Right cardiac atrium (tissue), 5 donors: ENCODE results near the gene NR2F2. TPM values are rescaled to one million over a fixed set of nuclear protein-coding genes. Genes with fewer than 3 reads are reported as not detected.

Source experiments
- ATAC-seq, 2 donors: fragments of 200-7000 bp; cut with Tn5 transposase; one replicate each; pipeline versions ENCODE4 v1.8.0 to v1.9.1; 2020; ENCODE audit warnings: moderate library complexity in 2 of 2, mild to moderate bottlenecking in 1 of 2
- DNase-seq, 3 donors: peaks; one replicate each; pipeline ENCODE4 v3.0.0-alpha.2; 2020
- H3K27ac ChIP-seq: one replicate; pipeline ENCODE4 v1.5.1; 2013; ENCODE audit warnings: mild to moderate bottlenecking, low read length, control low read depth, moderate library complexity
- H3K27me3 ChIP-seq: one replicate; pipeline ENCODE4 v1.6.1; 2013; ENCODE audit not compliant: control insufficient read depth, insufficient read depth
- H3K4me1 ChIP-seq: one replicate; pipeline ENCODE4 v1.6.1; 2013; ENCODE audit warnings: low read length; ENCODE audit not compliant: control insufficient read depth, insufficient read depth
- H3K4me3 ChIP-seq: one replicate; pipeline ENCODE4 v1.5.1; 2013; ENCODE audit warnings: low read length, control low read depth
- H3K9me3 ChIP-seq: one replicate; pipeline ENCODE4 v1.6.1; 2013; ENCODE audit warnings: low read length; ENCODE audit not compliant: control insufficient read depth
- WGBS: extraction: QIAGEN DNeasy Blood & Tissue Kit; methylation state at CpG from one replicate; pipeline ENCODE4 v1.1.7; 2013; 5-methylcytosine and 5-hydroxymethylcytosine counted together
- intact Hi-C, 4 donors: fragments of 100-400 bp; cut with DNase I; formaldehyde crosslinking; loops; one replicate each; pipeline versions ENCODE4 v1.11.0 to v1.14.0; 2022 to 2023
- polyA plus RNA-seq: library from polyadenylated mRNA; stranded (reverse); fragments of 200-250 nt; gene quantifications from one replicate; pipeline ENCODE4 v1.2.3, GENCODE V29; 2013
- total RNA-seq, 4 donors: library from RNA; stranded (reverse); fragmentation: NEBNext Ultra II Directional; extraction: Animal tissue kit (Norgen Biotek cat#: 25700); gene quantifications; one replicate each; pipeline ENCODE4 v1.2.1, GENCODE V29; 2021
- donor health status: healthy with polysubstance abuse.
- donor health status: DM: no; HTN: yes; CAD: no.
- donor health status: DM: no; HTN: no; CAD: no.
- donor health status: DM: no; HTN: yes; CAD: no; lungs with severe emphysema.
- donor health status: DM: yes; HTN: yes; CAD: no.

NR2F2 gene
- total and polyA plus RNA-seq, 5 donors, result 43.0 to 68.6 (median 52.8) TPM

DNA sequence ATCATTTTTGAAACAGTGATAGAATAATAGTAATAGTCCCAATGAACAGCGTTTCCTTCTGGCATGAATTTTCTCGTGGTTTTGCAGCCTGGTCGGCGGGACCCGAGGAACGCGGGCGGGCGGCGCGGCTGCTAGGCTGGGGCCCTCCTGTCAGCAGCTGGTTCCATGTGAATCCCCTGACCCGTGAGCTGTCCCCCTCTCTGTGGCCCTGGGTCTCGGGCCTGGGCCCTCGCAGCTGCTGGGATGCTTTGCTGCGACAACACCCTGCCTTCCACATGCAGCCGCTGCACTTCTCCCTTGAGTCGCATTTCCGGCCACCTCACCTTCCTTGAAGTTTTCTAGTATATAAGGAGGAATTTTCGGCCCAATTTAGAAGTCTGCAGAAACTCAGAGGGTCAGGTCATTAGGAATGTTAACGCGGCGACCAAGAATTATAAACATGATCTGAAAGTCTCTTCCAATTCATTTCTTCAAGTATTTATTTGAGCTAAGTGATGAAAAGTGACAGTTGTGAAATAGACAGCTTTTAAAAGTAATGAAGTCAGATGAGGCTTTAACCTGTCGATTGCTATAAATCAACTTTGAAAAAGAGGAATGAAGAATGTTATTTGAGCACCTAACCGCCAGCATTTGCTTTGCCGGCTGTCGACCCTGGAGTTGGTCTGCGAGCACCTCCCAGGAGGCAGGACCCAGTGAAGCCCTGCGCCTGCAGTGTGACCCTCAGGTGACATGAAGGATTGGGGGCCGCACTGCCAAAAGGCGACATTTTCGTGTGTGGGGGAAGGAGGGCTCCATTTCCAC lies 27.7 kb downstream of the NR2F2 start:
- Histone ChIP-seq H3K27me3 (no peaks in the 10 kb centered on the region), H3K4me3 (peak overlapping the region; percentile 58), H3K4me1 (peaks cover 4% of the 10 kb centered on the region), H3K9me3 (no peaks in the 10 kb centered on the region), H3K27ac (no peak overlapping the region)
- ATAC-seq (no peak), DNase-seq (peak in 2 of 3 donors; percentile 47 to 63)
- WGBS, result 81% methylated on average over 31 of the region's 31 CpGs
- intact Hi-C loops, result loop anchor here (2.0 to 10.0 kb wide), 4 partner anchors 219 to 877 kb away; no protein-coding TSS in a partner anchor

DNA sequence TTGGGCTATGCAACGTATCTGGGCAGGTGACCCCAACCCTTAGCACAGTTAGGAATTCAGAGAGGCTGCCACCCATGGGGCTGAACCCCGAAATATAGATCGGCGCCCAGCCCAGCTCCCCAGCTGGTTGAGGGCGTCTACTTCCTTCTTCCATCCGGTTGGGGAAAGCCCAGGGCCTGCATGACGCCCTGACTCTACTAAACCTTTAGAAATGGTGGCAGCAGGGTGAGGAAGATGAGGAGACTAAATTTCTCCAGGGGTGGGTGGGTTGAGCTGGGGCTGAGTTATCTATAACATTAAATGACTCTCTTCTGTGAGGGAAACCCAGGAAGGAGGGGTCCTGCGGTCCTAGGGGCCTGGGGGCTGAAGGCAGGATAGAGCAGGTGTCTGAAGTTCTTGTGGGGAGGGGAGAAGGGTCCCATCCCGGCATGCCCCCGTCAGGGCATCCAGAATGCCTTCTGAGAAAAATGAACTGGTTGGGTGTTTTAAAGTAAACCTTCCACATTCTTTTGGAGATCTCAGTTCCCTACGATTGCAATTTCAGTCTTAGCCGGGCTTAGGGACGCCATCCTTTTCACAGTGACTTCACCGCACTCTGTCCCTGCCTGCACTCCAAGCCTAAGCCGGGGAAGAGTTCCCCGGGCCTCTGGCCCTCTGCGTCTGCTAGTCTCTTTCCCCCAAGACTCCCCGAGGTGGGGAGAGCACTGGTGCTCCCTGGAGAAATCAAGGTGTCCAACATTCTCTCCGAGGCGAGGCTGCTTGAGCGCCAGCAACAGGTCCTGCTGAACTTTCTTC lies 28.5 kb downstream of the NR2F2 start:
- intact Hi-C loops, result loop anchor here (2.0 to 10.0 kb wide), 4 partner anchors 218 to 876 kb away; no protein-coding TSS in a partner anchor
- Histone ChIP-seq H3K27ac (no peak overlapping the region), H3K4me3 (peak overlapping the region; percentile 30), H3K9me3 (no peaks in the 10 kb centered on the region), H3K27me3 (no peaks in the 10 kb centered on the region), H3K4me1 (no peaks in the 10 kb centered on the region)
- ATAC-seq (no peak), DNase-seq (peak in 2 of 3 donors; percentile 22 to 26)
- WGBS, result 80% methylated on average over 21 of the region's 21 CpGs

DNA sequence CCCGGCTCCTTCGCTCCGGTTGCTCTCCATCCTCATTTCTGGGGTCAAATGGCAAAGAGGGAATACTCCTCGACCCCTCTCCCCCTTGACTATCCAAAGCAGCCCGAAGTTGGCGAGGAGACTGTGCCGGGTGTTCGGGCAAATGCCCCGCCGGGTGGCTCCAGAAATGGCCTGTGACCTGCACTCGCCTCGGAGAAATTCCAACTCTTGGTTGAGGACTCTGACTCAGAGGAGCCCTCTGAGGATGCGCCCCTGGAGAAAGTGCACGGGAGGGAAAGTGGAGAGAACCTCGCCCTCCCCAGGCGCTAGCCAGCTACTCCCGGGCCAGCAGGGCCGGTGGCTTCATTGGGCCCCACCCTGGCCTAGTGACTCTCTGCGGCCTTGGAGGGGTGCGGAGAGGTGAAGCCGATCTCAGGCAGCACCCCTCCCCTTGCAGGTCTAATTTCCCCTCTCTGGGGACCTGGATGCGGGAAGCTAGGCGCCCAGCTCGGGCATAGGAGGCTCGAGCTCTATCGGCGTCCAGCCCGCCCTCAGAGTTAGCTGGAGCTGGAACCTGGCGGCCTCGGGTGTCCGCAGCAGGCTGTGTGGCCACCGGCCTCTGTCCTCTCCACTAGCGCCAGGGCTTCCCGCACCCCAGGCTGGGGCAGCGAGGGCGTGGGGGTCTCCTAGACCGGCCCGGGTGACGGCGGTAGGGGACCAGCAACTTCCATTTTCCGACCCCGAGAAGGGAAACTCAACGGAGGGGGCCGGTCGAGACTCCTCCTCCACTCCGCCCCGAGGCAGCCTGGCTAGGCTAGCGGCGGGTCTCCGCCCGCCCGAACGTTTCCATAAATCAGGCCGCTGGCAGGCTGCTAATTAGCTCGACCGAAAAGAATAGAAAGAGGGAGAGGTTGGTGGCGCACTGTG lies 29.4 kb downstream of the NR2F2 start:
- Histone ChIP-seq H3K4me1 (no peaks in the 10 kb centered on the region), H3K27ac (no peak overlapping the region), H3K9me3 (no peaks in the 10 kb centered on the region), H3K27me3 (no peaks in the 10 kb centered on the region), H3K4me3 (peak overlapping the region; percentile 30)
- ATAC-seq (peak; percentile 57 to 59), DNase-seq (peak; percentile 50 to 80 (median 74))
- intact Hi-C loops, result loop anchor here (2.0 to 10.0 kb wide), 6 partner anchors 52 to 875 kb away; no protein-coding TSS in a partner anchor
- WGBS, result 25% methylated on average over 57 of the region's 57 CpGs

DNA sequence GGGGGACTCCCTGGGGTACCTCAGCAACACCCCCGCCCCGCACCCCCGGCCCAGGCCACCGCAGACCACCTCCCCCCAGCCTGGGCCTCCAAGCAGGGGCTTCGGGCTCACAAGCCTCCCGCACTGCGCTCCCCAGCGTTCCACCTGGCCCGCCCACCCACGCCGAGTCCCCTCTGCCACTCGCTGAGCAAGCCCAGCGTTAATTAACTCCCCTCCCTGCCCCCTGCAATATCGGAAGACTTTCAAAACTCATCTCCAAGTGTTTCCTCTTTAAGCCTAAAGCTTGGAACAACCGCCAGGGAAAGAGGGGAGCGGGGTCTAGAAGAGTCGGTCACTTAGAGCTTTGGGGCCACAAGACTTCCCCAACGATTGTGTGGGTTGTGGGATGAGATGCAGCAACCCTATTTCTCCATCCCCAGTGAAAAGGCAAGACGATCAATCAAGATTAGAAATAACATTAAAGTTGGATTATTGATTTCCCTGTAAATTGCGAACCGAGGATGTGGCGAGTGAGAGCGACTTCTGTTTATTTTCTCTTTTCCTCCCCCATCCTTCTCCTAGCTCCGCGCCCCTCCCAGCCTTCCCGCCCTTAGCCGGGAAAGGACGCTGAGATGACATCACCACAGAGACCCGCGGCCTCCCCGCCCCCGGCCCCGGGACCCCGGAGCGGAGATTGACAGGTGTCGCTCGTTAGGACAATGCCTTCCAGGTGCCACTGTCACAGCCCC lies 30.2 kb downstream of the NR2F2 start:
- 21% methylated on average over 37 of the region's 37 CpGs for WGBS
- intact Hi-C loops, result loop anchor here in 2 of 4 donors (5.0 to 10.0 kb wide), 2 partner anchors 52 to 54 kb away; no protein-coding TSS in a partner anchor
- H3K27me3 ChIP-seq, result no peaks in the 10 kb centered on the region

DNA sequence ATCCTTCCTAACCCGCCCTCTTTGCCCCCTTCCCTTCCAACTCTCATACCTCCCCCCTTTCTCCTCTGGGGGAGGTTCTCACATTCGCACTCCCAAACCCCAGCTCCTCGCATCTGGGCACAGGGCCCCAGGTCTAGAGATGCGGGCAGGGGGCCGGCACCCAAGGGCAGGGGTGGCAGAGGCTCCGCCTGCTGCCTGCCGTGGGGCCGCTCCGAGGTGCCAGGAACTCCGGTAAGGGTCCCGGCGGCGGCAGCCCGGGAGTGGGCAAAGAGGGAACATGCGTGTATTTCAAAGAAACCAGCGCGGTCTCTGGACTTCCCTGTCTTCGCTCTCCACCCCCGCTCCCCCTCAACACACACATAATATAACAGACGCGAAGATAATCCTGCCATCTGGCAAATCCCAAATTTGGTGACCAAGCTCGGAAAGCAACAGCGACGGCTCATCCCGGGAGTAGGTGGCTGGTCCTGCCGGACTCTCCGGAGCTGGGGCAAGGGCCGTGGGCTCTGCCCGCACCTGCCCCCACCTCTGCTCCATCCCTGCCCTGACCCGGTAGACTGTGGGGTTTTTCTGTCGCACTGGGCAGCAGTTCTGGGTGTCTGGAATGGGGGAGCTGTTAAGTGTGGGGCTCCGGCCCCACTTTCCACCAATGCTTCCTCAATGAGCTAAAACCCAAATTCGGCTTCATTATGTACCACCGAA lies 31.0 kb downstream of the NR2F2 start:
- H3K9me3 ChIP-seq, result no peaks in the 10 kb centered on the region
- 67% methylated on average over 34 of the region's 34 CpGs for WGBS
- intact Hi-C loops, result loop anchor here in 2 of 4 donors (5.0 to 10.0 kb wide), 2 partner anchors 51 to 53 kb away; no protein-coding TSS in a partner anchor
- peak in 1 of 3 donors; percentile 46 for DNase-seq
- peak overlapping the region; percentile 30 for H3K4me3 ChIP-seq
- no peaks in the 10 kb centered on the region for H3K27me3 ChIP-seq
- H3K27ac ChIP-seq, result no peak overlapping the region
- no peaks in the 10 kb centered on the region for H3K4me1 ChIP-seq
- ATAC-seq, result no peak

More for the DNA sequence above, 30.2 kb downstream of the NR2F2 start:
- peak in 2 of 3 donors; percentile 66 to 67 for DNase-seq
- Histone ChIP-seq H3K27ac (no peak overlapping the region), H3K9me3 (no peaks in the 10 kb centered on the region), H3K4me1 (no peaks in the 10 kb centered on the region), H3K4me3 (peak overlapping the region; percentile 30)
- peak in 1 of 2 donors; percentile 2 for ATAC-seq

DNA sequence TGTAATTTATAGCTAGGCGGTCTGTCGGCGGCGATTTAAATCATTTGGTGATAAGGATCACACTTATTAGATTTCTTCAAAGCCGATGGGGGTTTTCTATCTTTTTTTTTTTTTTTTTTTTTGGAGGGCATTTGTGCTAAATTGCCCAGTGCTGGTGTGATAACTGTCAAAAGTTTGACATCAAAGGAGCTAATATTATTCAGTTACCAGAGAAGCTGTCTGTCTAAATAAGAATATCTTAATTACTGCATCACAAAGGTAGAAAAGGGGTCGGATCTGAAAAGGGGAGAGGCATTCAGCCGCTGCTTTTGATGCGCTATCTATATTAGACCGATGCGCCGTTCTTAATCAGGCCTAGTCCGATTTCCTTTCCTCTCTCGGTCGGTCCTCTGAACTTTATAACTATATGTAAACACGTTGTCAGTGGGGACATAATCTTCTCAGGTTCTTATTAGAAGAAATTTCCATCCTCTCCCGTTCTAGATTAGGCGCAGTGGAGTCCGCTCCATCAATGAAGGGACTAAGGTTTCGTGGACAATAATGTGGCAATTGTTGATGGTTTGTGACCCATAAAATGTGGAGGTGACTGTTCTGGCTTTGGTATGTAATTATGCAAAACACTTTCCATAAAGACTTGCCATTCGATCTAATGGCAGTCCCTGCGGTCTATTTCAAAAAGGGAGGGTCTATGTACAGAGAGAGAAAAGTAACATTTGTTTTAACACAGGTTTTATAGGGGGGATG lies 31.7 kb downstream of the NR2F2 start:
- no peak overlapping the region for H3K4me3 ChIP-seq
- 85% methylated on average over 21 of the region's 21 CpGs for WGBS
- no peaks in the 10 kb centered on the region for H3K27me3 ChIP-seq
- DNase-seq (no peak), ATAC-seq (no peak)
- no peak overlapping the region for H3K27ac ChIP-seq
- no peaks in the 10 kb centered on the region for H3K9me3 ChIP-seq
- intact Hi-C loops, result loop anchor here in 2 of 4 donors (5.0 to 10.0 kb wide), 2 partner anchors 50 to 53 kb away; no protein-coding TSS in a partner anchor
- H3K4me1 ChIP-seq, result no peaks in the 10 kb centered on the region

DNA sequence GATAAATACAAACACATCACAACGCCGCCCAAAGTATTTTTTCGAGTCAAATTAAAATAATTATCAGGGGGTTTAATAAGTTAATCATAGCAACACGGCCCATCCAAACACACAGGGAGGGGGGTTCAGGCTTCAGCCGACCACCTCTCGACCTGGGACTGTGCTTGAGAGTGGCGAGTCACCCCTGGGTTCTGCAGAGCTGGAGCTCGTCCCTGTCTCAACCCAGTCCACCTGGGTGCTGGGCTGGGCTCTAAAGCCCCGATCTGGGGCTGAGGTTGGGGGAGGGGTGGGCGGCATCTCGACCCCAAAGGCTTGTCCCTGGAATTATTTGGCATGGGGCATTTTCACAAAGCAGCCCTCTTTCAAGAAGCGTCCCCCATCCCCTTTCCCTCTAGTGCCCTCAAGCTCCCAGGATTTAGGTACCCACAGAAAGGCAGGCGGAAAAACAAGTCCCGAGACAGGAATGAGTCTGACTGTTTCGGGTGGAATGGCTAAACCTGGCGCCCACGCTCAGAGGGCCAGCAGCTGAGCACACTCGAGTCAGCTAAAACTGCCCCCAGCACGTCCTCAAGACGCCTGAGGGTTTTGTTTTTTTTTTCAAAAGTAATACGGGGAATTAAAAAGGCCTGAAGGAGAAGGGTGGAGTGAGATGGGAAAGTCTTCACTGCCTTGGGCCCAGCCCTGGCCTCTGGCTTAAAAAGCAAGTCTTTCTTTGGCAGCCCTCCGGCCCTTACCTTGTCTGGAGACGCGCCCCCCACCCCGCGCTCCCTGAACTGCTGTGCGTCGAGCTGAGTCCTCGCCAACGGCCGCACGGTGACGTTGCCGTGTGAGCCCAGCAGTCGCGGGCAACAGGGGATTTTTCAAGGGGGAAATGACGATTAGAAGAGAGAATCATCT lies 32.5 kb downstream of the NR2F2 start:
- H3K4me3 ChIP-seq, result no peak overlapping the region
- WGBS, result 69% methylated on average over 37 of the region's 37 CpGs
- no peaks in the 10 kb centered on the region for H3K27me3 ChIP-seq
- no peak for ATAC-seq
- intact Hi-C loops, result loop anchor here in 2 of 4 donors (5.0 to 10.0 kb wide), 2 partner anchors 49 to 52 kb away; no protein-coding TSS in a partner anchor
- no peaks in the 10 kb centered on the region for H3K9me3 ChIP-seq
- DNase-seq, result no peak
- H3K27ac ChIP-seq, result no peak overlapping the region
- no peaks in the 10 kb centered on the region for H3K4me1 ChIP-seq

DNA sequence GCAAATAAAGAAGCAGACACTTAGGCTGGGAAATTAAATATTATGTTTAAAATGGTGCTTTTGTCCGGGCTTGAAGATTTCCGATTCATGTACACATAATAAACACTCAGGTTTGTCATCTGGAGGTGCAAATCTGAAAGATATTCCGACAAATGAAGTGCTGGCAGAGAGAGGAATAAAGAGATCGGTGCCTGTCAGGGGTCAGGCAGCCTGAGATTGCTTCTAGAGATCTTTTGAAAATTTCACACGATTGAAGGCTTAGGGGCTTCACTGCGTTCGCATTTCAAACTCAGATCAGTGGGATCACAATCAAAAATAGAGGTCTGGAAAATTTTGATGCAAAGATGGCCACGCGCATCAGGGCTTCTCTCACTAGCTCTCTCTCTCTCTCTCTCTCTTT lies 33.2 kb downstream of the NR2F2 start:
- DNase-seq (no peak), ATAC-seq (no peak)
- Histone ChIP-seq H3K4me3 (no peak overlapping the region), H3K27me3 (no peaks in the 10 kb centered on the region), H3K27ac (no peak overlapping the region), H3K4me1 (no peaks in the 10 kb centered on the region), H3K9me3 (no peaks in the 10 kb centered on the region)
- intact Hi-C loops, result loop anchor here in 2 of 4 donors (5.0 to 10.0 kb wide), 2 partner anchors 49 to 51 kb away; no protein-coding TSS in a partner anchor
- 84% methylated on average over 9 of the region's 9 CpGs for WGBS
